Stimulated activated CD4-positive, alpha-beta T cell treated with anti-CD3 and anti-CD28 coated beads, Interleukin-15, amount 100 ng/mL, for 24 hours (primary cell): ENCODE results near the gene ABRACL.
"Not testable (repeated sequence)": the region's sequence is repeated elsewhere in the genome, so short reads cannot be mapped to it uniquely, and the experiment has no call there.

Experiments used
- DNase-seq: peaks from one replicate; pipeline ENCODE4 v3.0.0-alpha.2; 2020

ABRACL gene

DNA sequence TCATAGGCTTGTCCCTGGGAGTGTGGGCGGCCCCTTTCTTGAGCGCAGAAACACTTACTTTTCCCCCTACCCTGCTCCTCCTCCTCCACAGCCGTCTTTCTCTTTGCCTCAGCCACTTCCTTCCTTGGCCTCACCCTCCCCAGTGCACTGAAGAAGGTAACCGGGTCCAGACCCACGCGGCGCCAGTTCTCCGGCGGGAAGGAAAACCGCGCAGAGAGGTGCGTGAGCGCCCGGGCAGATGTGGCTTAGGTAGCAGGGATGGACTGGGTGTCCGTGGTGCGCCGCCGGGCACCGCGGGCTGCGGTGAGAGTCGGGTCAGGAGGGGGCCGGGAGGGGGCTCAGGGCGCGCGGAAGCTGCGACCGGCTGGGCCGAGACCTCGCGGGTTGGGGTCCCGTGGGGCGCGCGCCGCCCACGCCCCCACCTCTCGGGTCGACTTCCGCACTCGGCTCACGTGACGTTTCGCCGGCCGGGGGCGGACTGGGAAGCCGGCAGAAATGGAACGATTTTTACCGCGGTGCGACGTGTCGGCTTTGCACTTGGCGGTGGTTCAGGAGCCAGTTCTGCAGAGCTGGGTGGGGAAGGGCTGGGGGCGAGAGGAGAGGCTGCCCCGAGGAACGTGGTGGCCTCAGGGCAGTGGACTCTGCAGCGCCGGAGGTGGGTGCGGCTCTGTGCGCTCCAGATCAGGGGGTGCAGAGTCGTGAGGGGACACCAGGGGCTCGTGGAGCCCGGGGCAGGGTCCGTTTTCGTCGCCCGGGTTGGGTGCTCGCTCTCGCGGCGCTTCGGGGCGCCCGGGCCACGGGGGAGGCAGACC lies at the start of gene ABRACL:
TSS of gene ABRACL (plus strand) at position 88 of the 812 bp plus-strand sequence. CDS start 5,416 bp downstream, outside the sequence.
- peak; percentile 92 for DNase-seq

DNA sequence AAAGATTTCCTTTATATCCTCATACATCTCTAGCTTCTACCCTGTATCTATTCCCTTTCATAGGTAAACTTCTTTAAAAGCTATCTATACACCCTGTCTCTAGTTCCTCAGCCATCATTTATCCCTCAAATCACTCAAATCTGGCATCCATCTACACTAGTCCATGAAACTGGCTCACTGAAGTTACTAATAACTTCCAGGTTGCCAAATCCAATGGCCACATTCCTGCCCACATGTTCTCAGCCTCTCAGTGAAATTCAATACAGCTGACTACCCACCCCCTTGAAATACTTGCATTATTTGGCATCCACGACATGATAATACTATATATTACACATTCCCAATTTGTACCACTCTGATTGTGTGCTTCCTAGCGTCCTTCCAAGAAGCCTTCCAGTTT lies 49.2 kb upstream of the ABRACL start:
- DNase-seq, result no peak

DNA sequence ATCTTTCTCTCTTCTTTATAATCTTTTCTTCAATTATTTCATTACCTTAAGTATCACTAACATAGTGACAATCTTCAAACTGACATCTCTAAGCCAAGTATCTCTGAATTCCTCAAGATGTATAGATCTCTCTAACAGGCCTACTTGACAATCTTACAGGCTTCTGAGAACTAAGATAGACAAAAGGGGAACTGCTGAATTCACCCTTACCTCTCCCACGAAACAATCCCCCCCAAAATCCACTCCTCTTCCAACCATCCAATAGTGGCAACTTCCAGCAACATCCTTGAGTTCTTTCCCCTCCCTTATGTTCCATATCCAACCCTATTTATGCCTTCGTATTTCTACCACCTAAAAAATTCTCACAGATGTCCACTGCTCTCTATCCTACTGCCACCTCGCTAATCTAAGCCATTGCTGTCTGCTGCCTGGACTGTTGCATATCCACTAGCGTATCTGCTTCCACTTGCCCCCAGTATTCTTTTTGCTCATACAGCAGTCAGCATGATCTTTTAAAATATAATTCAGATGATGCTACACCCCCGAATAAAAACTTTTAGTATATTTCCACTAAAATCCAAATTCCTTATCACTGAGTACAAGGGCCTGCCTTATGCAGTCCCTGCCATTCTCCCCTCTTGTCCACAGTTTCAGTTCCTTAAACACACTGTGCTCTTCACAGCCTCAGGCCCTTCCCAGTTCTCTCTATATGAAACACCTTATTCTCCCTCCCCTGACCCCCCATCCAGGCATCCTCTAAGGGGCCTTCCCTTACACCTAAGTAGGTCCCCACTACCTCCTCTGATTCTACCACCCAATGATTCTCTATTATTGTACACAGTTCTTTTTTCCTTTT lies 48.5 kb upstream of the ABRACL start:
- no peak for DNase-seq

DNA sequence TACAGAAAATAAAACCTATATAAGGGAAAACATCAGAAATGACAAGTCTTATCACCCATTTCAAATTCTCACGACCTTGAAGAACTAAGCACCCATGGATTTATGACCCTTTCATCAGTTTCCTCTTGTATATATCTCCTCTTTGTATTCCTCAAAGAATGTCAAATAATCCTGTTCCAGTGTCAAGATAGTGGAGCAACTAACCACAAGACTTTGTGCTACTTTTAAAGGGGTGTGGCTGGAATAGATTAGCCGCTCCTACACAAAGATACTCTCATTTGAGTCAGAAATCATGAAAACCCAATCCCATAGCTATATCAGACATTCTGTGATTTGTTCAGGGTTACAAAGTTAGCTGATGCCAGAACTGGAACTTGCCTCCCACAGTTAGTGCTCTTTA lies 47.1 kb upstream of the ABRACL start:
- DNase-seq, result no peak

GRCh38 chr6:138986578-138986977 lies 42.0 kb upstream of the ABRACL start:
- no peak for DNase-seq

DNA sequence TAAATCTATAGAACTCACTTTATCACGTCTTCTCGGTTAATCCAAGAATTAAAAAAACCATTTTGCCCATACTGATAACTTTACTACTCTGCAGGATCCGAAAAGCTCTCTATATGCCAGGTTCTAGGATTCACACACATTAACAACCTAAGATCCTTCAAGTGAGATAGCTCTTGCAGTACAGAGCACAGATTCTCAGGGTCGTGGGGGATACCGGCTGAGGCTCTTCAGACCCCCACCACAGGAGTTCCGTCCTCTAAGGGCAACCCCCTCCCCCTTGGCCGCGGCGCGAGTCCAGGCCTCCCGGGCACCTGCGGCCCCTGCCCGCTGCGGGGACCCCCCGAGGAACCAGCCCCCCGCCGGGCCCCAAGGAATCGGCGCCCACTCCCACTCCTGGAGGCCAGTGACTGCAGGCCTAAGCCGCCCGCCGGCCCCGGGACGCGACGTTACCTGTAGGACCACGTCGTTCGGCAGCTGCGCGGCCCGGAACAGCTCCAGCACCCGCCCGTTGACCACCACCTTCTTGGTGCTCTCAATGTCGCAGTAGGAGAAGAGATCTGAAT lies 41.4 kb upstream of the ABRACL start:
- DNase-seq, result no peak

- peak; percentile 94 for DNase-seq
Measured at GRCh38 chr6:138987643-138988468, 40.7 kb upstream of the ABRACL start, which contains the start of gene REPS1. Gene REPS1, minus strand, starts transcription at chr6:138988253. Its CDS starts 571 bp downstream, at chr6:138987682.

DNA sequence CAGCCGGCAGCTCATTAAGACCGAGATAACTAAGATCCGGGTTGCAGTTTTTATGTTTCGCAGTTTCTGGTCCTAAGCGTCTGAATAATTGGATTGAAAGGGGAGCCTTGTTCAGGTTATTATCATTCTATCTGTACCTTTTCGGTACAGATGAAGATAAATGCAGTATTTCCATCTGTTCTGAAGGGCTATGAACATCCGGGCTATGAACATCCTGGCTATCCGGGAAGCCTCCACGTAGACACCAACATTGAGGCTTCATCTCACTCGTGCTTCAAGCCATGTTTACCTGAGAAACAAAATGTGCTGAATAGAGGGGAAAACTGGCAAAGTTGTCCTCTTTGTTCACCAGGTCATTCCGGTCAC lies 40.1 kb upstream of the ABRACL start:
- DNase-seq, result no peak

DNA sequence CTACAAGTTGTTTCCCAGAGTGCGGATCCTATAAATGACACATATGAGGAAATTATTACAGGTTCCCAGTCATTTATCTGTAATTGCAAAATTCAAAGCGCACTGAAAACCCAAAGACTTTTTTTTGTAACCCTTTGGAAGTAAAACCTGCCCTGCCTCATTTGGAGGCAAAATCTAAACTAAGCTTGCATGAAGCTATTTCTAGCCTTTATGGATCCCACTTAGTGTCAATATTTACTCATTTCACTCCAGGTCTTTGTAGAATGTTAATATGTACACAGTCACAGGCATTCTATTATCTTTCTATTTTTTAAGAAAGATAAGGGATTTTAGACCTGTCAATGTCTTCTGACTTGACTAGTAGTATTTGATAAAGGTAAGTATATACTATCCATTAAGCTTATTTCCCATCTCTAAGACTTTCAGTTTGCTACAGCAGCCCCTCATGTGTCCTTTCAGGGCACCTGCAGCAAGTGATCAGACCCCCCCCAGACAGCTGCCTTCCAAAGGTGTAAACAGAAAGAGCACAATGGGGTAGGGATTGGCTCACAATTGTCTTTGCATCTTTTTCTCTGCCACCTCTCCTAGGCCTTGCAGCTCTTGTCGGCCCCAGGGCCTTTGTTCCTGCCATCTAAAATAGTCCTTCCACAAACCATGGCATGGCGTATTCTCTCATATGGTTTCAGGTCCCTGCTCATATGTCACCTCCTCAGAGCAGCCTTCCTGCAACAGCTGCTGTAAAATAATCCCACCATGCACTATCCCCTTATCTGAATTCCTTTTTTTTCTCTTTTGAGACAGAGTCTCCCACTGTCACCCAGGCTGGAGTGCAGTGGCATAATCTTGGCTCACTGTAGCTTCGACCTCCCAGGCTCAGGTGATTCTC lies 39.2 kb upstream of the ABRACL start:
- no peak for DNase-seq

GRCh38 chr6:138991206-138991605 lies 37.3 kb upstream of the ABRACL start:
- DNase-seq, result no peak

DNA sequence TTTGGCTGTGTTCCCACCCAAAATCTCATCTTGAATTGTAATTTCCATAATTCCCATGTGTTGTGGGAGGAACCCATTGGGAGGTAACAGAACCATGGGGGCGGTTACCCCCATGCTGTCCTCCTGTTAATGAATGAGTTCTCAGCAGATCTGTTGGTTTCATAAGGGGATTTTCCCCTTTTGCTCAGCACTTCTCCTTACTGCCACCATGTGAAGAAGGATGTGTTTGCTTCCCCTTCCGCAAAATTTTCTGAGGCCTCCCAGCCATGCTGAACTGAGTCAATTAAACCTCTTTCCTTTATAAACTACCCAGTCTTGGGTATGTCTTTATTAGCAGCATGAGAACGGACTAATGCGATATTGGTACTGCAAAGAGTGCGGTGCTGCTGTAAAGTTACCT lies 35.6 kb upstream of the ABRACL start:
- not testable (repeated sequence) for DNase-seq

GRCh38 chr6:138993410-138993809 lies 35.1 kb upstream of the ABRACL start:
- not testable (repeated sequence) for DNase-seq

GRCh38 chr6:138996524-138996923 lies 32.0 kb upstream of the ABRACL start:
- DNase-seq, result no peak

GRCh38 chr6:138997136-138997535 lies 31.4 kb upstream of the ABRACL start:
- DNase-seq, result no peak

- DNase-seq, result no peak
Measured at GRCh38 chr6:138999949-139000725, 28.4 kb upstream of the ABRACL start.

- no peak for DNase-seq
Measured at GRCh38 chr6:139003751-139004150, 24.8 kb upstream of the ABRACL start.

DNA sequence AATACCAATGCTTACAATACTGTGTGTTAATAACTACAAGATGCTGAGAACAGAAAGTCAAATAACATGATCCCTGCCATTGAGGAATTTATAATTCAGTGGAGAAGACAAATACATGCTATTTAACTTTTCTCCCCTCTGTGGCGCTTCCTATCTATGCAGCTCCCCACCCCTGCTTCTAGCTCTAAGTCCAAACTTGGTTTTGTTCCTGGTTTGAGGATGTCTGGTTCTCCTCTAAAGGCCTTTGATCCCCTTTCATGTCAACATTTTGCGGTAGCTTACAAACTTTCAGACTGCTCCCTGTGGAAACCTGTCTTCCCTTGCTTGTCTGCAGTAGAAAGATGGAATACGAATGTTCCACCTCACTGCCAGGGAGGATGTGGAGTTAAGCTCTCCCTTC lies 22.1 kb upstream of the ABRACL start:
- no peak for DNase-seq

- no peak for DNase-seq
Measured at GRCh38 chr6:139007428-139007827, 21.1 kb upstream of the ABRACL start.

- no peak for DNase-seq
Measured at GRCh38 chr6:139008117-139008516, 20.4 kb upstream of the ABRACL start.

DNA sequence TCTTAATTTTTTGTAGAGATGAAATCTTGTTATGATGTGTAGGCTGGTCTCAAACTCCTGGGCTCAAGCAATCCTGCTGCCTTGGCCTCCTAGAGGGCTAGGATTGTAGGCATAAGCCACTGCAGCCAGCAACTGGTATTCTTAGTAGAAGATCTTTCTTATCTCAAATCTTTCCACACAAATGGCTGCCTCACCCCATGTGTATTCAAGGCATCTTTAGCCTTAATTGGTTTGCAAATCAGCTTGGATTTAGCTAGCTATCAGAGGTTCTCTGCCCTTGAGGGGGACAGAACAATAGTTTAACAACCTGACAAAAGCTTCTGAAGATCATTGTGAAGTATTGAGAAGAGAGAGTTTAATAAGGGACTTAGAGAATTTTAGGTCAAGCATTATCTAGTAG lies 17.9 kb upstream of the ABRACL start:
- no peak for DNase-seq

- no peak for DNase-seq
Measured at GRCh38 chr6:139011980-139012379, 16.6 kb upstream of the ABRACL start.
